A673 (cell line): ENCODE data around the gene COL19A1.

Source experiments
- EZH2 ChIP-seq: fragments of 200-600 bp; sonication (generic); IDR thresholded peaks from 2 replicates; pipeline ENCODE4 v1.6.1; 2017; ENCODE audit warnings: borderline replicate concordance, low read depth, mild to moderate bottlenecking, mixed read lengths, antibody characterized with exemption, low read length; ENCODE audit not compliant: poor library complexity, severe bottlenecking
- TF ChIP-seq, protein P1 (sequence below): fragments of 300-800, 200-600 bp; sonication (generic); conservative IDR thresholded peaks from 2 replicates; pipeline ENCODE4 v1.5.1; 2017; ENCODE audit warnings: low read depth, mild to moderate bottlenecking, antibody characterized with exemption, low read length, moderate library complexity, mixed read lengths

DNA sequence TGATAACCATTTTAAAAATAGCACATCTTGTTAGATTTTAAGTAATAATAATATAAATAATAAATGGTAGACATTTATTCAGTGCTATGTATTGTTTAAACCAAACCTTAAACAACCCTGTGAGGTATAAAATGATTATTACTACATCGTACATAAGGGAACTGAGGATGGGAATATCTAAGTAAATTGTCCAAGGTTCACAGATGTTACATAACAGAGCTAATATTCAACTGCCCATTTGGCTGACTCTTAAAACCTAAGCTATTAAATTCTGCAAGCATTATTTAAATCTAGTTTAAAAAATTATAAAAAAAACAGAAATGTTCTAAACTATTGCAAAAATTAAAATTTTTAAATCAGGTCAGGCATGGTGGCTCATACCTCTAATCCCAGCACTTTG is 175.1 kb downstream of the COL19A1 start:
- TF ChIP-seq, protein P1, sequence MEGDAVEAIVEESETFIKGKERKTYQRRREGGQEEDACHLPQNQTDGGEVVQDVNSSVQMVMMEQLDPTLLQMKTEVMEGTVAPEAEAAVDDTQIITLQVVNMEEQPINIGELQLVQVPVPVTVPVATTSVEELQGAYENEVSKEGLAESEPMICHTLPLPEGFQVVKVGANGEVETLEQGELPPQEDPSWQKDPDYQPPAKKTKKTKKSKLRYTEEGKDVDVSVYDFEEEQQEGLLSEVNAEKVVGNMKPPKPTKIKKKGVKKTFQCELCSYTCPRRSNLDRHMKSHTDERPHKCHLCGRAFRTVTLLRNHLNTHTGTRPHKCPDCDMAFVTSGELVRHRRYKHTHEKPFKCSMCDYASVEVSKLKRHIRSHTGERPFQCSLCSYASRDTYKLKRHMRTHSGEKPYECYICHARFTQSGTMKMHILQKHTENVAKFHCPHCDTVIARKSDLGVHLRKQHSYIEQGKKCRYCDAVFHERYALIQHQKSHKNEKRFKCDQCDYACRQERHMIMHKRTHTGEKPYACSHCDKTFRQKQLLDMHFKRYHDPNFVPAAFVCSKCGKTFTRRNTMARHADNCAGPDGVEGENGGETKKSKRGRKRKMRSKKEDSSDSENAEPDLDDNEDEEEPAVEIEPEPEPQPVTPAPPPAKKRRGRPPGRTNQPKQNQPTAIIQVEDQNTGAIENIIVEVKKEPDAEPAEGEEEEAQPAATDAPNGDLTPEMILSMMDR, result no peak
- TF ChIP-seq EZH2, result no peak
